Left ventricle myocardium inferior (tissue), 1 donor: ENCODE data around the gene TMEM117. TPM values are rescaled to one million over a fixed set of nuclear protein-coding genes. Genes with fewer than 3 reads are reported as not detected.
A peak's percentile ranks its signal among the peaks of the same experiment; 100 is the strongest.

Source experiments
- DNase-seq: peaks from one replicate; pipeline ENCODE4 v3.0.0-alpha.2; 2020
- H3K27ac ChIP-seq: fragments of 200-600 bp; replicated peaks from 2 replicates; pipeline ENCODE4 v1.8.0; 2021
- H3K27me3 ChIP-seq: fragments of 200-600 bp; 2 replicates; pipeline ENCODE4 v1.8.0; 2021; ENCODE audit warnings: low read depth
- H3K36me3 ChIP-seq: fragments of 200-600 bp; 2 replicates; pipeline ENCODE4 v1.8.0; 2021
- H3K4me1 ChIP-seq: fragments of 200-600 bp; 2 replicates; pipeline ENCODE4 v1.8.0; 2021
- H3K4me3 ChIP-seq: fragments of 200-600 bp; 2 replicates; pipeline ENCODE4 v1.8.0; 2021; ENCODE audit warnings: mild to moderate bottlenecking, moderate library complexity
- H3K9me3 ChIP-seq: fragments of 200-600 bp; replicated peaks from 2 replicates; pipeline ENCODE4 v1.8.0; 2021
- CTCF ChIP-seq: fragments of 200-600 bp; IDR thresholded peaks from 2 replicates; pipeline ENCODE4 v1.8.0; 2021; ENCODE audit warnings: antibody characterized with exemption, mild to moderate bottlenecking, borderline replicate concordance
- intact Hi-C: fragments of 100-400 bp; cut with micrococcal nuclease; formaldehyde crosslinking; loops from one replicate; pipeline ENCODE4 v1.11.0; 2022
- total RNA-seq: library from RNA; stranded (reverse); fragmentation: NEBNext Ultra II Directional; extraction: Animal tissue kit (Norgen Biotek cat#: 25700); gene quantifications from one replicate; pipeline ENCODE4 v1.2.1, GENCODE V29; 2021
- donor health status: DM: no; HTN: yes; CAD: no; lungs with severe emphysema.

TMEM117 gene
- total RNA-seq, 1 donor from 2014 or later, result 6.7 TPM

DNA sequence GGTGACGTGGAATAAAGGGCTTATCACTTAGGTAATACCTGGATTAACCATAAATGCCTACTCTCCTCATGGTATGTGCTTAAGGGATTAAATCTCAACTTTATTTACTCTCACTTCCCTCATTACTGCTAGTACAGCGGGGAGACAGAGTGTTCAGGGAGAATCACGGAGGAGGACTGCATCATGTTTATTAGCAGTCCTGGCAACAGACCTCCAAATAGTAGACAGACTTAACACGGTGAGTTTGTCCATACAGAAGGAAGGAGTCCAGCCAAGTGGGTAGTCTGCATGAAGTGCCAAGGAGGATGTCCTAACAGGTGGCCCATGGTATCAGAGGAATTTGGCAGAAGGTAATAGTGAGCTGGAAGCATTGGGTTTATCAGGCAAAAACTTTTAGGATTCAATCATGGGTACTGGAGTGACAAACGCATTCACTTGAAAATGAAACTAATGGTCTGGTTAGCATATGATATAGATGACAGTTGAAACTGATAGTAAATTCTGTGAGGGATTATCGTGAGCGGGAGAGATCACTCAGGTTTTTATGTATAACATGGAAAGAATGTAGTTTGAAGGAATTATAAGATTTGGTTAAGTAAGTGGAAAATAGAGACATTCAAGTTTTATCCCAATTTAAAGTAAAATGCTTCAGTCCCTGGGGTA is 471.8 kb downstream of the TMEM117 start:
- no peak for DNase-seq
- Histone ChIP-seq H3K27ac (no peak overlapping the region), H3K9me3 (peaks cover 23% of the 10 kb centered on the region), H3K27me3 (no peaks in the 10 kb centered on the region), H3K4me3 (no peak overlapping the region), H3K4me1 (peaks cover 10% of the 10 kb centered on the region), H3K36me3 (peaks cover 11% of the 10 kb centered on the region)
- intact Hi-C loops, result no loop called here
- TF ChIP-seq CTCF, result no peak

GRCh38 chr12:44313188-44313587 is 477.3 kb downstream of the TMEM117 start:
- intact Hi-C loops, result no loop called here
- Histone ChIP-seq H3K27ac (no peak overlapping the region), H3K4me1 (peaks cover 4% of the 10 kb centered on the region), H3K36me3 (no peaks in the 10 kb centered on the region), H3K27me3 (no peaks in the 10 kb centered on the region), H3K4me3 (no peak overlapping the region), H3K9me3 (peaks cover 19% of the 10 kb centered on the region)
- no peak for TF ChIP-seq CTCF
- no peak for DNase-seq

DNA sequence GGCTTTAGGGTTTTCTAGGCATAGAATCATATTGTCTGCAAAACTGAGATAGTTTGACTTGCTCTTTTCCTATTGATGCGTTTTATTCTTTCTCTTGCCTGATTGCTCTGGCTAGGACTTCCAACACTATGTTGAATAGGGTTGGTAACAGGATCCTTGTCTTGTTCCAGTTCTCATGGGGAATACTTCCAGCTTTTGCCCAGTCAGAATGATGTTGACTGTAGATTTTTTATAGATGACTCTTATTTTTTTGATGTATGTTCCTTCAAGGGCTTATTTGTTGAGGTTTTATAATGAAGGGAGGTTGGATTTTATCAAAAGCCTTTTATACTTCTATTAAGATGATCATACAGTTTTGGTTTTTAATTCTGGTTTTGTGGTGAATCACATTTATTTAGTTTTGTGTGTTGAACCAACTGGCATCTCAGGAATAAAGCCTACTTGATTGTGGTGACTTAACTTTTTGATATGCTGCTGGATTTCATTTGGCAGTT is 478.2 kb downstream of the TMEM117 start:
- peaks cover 19% of the 10 kb centered on the region for H3K9me3 ChIP-seq
- TF ChIP-seq CTCF, result no peak
- no peaks in the 10 kb centered on the region for H3K27me3 ChIP-seq
- H3K4me3 ChIP-seq, result no peak overlapping the region
- no peak for DNase-seq
- peaks cover 4% of the 10 kb centered on the region for H3K4me1 ChIP-seq
- no peaks in the 10 kb centered on the region for H3K36me3 ChIP-seq
- intact Hi-C loops, result no loop called here
- H3K27ac ChIP-seq, result no peak overlapping the region

DNA sequence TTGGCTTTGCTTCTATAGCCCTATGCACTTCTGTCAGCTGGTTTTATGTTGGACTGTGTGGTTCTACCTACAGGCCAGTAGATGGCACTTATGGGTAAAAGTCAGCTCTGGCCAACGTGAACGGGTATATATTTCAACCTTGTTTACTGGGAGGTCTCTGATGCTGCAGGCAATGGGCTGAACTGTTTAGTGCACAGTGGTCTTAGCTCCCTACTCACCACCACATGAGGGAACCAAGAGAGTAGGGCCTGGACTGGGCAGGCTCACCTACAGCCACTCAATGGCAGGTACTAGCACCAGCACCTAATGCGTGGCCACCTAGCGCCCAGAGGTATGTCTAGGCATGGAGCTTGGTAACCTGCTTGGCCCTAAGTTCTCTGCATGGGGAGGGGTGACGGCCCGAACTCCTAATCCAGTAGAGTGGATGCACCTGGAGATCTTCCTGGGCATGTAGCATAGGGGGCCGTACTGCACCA is 481.8 kb downstream of the TMEM117 start:
- Histone ChIP-seq H3K4me3 (no peak overlapping the region), H3K4me1 (peaks cover 4% of the 10 kb centered on the region), H3K36me3 (no peaks in the 10 kb centered on the region), H3K9me3 (peaks cover 11% of the 10 kb centered on the region), H3K27me3 (no peaks in the 10 kb centered on the region), H3K27ac (no peak overlapping the region)
- DNase-seq, result no peak
- peak; percentile 45 for TF ChIP-seq CTCF
- intact Hi-C loops, result no loop called here

- DNase-seq, result no peak
- Histone ChIP-seq H3K27ac (no peak overlapping the region), H3K36me3 (no peaks in the 10 kb centered on the region), H3K9me3 (no peaks in the 10 kb centered on the region), H3K27me3 (no peaks in the 10 kb centered on the region), H3K4me1 (no peaks in the 10 kb centered on the region), H3K4me3 (no peak overlapping the region)
- no peak for TF ChIP-seq CTCF
- intact Hi-C loops, result no loop called here
These were observed 495.4 kb downstream of the TMEM117 start for GRCh38 chr12:44331269-44331668.
